RWPE2 (cell line): ENCODE results near the gene ADAMTSL1.

Experiments
- ATAC-seq: fragments of 200-7000 bp; cut with Tn5 transposase; 3 replicates; pipeline ENCODE4 v1.9.1; 2021; ENCODE audit warnings: low read depth
- DNase-seq: peaks from one replicate; pipeline ENCODE4 v3.0.0-alpha.2; 2020; ENCODE audit warnings: low spot score
- H3K27ac ChIP-seq: fragments of 450-650 bp; 2 replicates; pipeline ENCODE4 v1.5.1; 2017; ENCODE audit warnings: mild to moderate bottlenecking; ENCODE audit not compliant: poor library complexity, severe bottlenecking
- H3K27me3 ChIP-seq: fragments of 250-450 bp; sonication (Bioruptor Pico); 2 replicates; pipeline ENCODE4 v1.5.1; 2021; ENCODE audit warnings: mild to moderate bottlenecking, moderate library complexity; ENCODE audit not compliant: insufficient read depth, poor library complexity, severe bottlenecking
- H3K36me3 ChIP-seq: fragments of 250-450 bp; sonication (Bioruptor Pico); 2 replicates; pipeline ENCODE4 v1.5.1; 2020; ENCODE audit warnings: low read depth, mild to moderate bottlenecking, moderate library complexity
- H3K4me1 ChIP-seq: fragments of 250-450 bp; sonication (Bioruptor Pico); 2 replicates; pipeline ENCODE4 v1.5.1; 2021; ENCODE audit warnings: mild to moderate bottlenecking, moderate library complexity; ENCODE audit not compliant: insufficient read depth, poor library complexity, severe bottlenecking
- H3K4me3 ChIP-seq: fragments of 250-450 bp; sonication (Bioruptor Pico); 2 replicates; pipeline ENCODE4 v1.5.1; 2021; ENCODE audit warnings: mild to moderate bottlenecking, moderate library complexity; ENCODE audit not compliant: severe bottlenecking
- H3K9me3 ChIP-seq: fragments of 250-450 bp; sonication (Bioruptor Pico); 2 replicates; pipeline ENCODE4 v1.5.1; 2021; ENCODE audit warnings: mild to moderate bottlenecking, moderate library complexity; ENCODE audit not compliant: severe bottlenecking
- TF ChIP-seq, protein P1 (sequence below): fragments of 450-650 bp; IDR thresholded peaks from one replicate; pipeline ENCODE4 v1.5.1; 2017; ENCODE audit warnings: mild to moderate bottlenecking, moderate library complexity; ENCODE audit not compliant: poor library complexity, severe bottlenecking

Gene ADAMTSL1

DNA sequence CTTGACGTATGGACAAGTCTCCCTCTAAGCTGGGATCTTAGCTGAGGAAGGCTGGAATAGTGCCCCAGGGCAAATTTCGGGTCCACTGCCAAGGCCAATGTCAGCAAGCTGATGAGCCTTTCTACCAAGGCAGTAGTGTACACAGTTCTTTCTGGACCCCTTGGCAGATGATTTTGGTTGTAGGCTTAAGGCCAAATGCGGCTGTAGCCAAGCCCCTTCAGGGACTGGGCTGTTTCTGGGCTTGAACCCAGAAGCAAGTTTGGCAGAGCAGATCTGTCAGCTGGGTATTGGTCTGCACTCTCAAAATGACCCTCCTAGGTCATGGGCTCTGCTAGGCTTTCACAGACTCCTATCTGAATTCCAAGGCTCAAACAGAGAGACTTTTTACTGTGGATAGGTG is 121.6 kb downstream of the ADAMTSL1 start:
- Histone ChIP-seq H3K27ac (no peak overlapping the region), H3K4me3 (no peak overlapping the region), H3K4me1 (peaks cover 6% of the 10 kb centered on the region), H3K27me3 (no peaks in the 10 kb centered on the region), H3K9me3 (peaks cover 5% of the 10 kb centered on the region), H3K36me3 (no peaks in the 10 kb centered on the region)
- ATAC-seq = no peak
- no peak for DNase-seq
- TF ChIP-seq, protein P1, sequence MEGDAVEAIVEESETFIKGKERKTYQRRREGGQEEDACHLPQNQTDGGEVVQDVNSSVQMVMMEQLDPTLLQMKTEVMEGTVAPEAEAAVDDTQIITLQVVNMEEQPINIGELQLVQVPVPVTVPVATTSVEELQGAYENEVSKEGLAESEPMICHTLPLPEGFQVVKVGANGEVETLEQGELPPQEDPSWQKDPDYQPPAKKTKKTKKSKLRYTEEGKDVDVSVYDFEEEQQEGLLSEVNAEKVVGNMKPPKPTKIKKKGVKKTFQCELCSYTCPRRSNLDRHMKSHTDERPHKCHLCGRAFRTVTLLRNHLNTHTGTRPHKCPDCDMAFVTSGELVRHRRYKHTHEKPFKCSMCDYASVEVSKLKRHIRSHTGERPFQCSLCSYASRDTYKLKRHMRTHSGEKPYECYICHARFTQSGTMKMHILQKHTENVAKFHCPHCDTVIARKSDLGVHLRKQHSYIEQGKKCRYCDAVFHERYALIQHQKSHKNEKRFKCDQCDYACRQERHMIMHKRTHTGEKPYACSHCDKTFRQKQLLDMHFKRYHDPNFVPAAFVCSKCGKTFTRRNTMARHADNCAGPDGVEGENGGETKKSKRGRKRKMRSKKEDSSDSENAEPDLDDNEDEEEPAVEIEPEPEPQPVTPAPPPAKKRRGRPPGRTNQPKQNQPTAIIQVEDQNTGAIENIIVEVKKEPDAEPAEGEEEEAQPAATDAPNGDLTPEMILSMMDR = no peak

DNA sequence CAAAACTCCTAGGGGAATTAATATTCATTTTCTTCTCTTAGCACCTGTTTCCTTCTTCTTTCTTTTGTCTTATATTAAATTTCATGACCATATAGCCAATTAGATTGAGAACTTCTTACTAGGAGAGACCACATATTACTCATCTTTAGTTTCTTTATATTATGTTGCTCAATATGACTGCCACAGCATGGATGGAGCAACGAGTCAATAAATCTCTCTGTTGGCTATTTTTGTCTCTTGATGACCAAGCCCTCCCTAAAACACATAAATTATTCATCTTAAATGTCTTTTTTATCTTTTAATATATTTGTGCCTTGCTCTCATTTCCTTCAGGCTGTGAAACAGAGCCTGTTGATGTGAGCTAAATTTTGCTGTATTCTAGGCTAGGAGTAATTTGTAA is 123.0 kb downstream of the ADAMTSL1 start:
- peaks cover 4% of the 10 kb centered on the region for H3K9me3 ChIP-seq
- TF ChIP-seq, protein P1 = no peak
- no peak overlapping the region for H3K4me3 ChIP-seq
- ATAC-seq (peak; percentile 83), DNase-seq (no peak)
- H3K4me1 ChIP-seq = peaks cover 6% of the 10 kb centered on the region
- no peaks in the 10 kb centered on the region for H3K27me3 ChIP-seq
- H3K36me3 ChIP-seq = no peaks in the 10 kb centered on the region
- no peak overlapping the region for H3K27ac ChIP-seq

DNA sequence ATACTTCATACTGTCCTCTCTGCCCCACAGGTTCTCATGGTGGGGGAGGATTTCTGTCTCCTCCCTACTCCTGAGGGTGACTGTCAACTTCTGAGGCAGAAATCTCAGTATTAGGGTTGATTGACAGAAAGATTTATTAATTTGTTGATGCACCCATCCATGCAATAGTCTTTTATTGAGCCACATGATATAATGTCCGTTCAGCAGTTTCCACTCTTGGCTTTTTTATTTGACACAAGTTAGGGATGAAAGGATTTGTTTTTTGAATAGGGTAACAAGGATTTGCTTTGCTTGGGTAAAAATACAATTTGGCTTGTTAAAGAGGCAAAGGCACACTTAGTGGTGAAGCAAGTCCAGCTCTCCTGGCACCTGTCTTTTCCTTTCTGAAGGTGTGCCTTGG is 125.0 kb downstream of the ADAMTSL1 start:
- no peak overlapping the region for H3K4me3 ChIP-seq
- ATAC-seq = no peak
- TF ChIP-seq, protein P1 = no peak

DNA sequence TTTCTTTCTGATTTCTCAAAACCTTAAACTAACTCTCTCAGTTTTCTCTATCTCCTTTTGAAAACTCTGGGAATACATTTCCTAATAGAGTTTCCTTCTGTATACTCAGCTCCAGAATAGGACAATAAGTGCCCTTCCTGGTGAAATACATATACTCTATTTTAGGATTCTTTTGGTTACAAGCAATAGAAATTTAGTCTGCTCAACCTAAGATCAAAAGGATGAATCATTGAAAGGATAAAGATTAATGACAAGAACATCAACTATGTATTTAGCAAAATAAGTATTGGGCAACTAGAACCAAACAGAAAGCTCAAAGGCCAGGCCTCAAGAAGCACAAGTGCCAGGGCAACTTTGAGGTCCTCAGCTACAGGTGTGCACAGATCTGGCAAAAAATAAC is 127.1 kb downstream of the ADAMTSL1 start:
- no peak for DNase-seq
- TF ChIP-seq, protein P1 = no peak
- H3K4me1 ChIP-seq = peaks cover 6% of the 10 kb centered on the region
- no peaks in the 10 kb centered on the region for H3K36me3 ChIP-seq
- peaks cover 4% of the 10 kb centered on the region for H3K9me3 ChIP-seq
- H3K27me3 ChIP-seq = no peaks in the 10 kb centered on the region
- no peak overlapping the region for H3K4me3 ChIP-seq
- H3K27ac ChIP-seq = no peak overlapping the region
- no peak for ATAC-seq

More for the DNA sequence above, 125.0 kb downstream of the ADAMTSL1 start:
- Histone ChIP-seq H3K4me1 (peaks cover 6% of the 10 kb centered on the region), H3K27me3 (no peaks in the 10 kb centered on the region), H3K27ac (no peak overlapping the region), H3K9me3 (peaks cover 6% of the 10 kb centered on the region), H3K36me3 (no peaks in the 10 kb centered on the region)
- DNase-seq = no peak

DNA sequence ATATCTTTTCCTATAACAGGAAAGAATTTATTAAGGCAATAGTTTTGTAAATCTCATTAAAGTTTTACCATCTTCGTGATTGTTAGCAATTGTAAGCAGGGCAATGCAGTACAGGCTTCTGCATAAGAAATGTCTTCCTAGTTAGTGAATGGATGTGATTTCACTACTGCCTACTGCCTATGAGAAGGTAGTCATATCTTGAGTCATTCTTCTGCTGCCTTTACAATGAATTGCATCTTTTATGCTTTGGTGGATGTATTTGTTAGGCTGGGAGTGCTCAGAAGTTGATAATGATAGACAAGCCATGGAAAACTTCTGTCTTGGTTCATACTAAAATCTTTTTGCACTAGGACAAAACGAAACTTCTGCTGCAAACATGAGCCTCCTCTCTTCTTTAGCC is 128.0 kb downstream of the ADAMTSL1 start:
- no peak for ATAC-seq
- Histone ChIP-seq H3K36me3 (no peaks in the 10 kb centered on the region), H3K27me3 (no peaks in the 10 kb centered on the region), H3K4me3 (no peak overlapping the region), H3K9me3 (peaks cover 4% of the 10 kb centered on the region), H3K27ac (no peak overlapping the region), H3K4me1 (peaks cover 5% of the 10 kb centered on the region)
- TF ChIP-seq, protein P1 = no peak
- DNase-seq = no peak
